H1 (cell line): ENCODE results near the gene TMEM150B. TPM values are rescaled to one million over a fixed set of nuclear protein-coding genes. Genes with fewer than 3 reads are reported as not detected.

ENCODE experiments used
- ASH2L ChIP-seq: fragments of 200-600, 300-600 bp; sonication (generic); IDR thresholded peaks from one replicate; pipeline ENCODE4 v1.7.1; 2017; ENCODE audit warnings: low read length
- CBX5 ChIP-seq: fragments of 300-800, 300-1000 bp; sonication (generic); IDR thresholded peaks from 2 replicates; pipeline ENCODE4 v1.7.1; 2016; ENCODE audit warnings: antibody characterized with exemption, low read length, low read depth
- CHD2 ChIP-seq: IDR thresholded peaks from 2 replicates; pipeline ENCODE4 v1.6.1; 2012; ENCODE audit warnings: low read length, improper control_type of control experiment
- HDAC2 ChIP-seq, 2 experiments: fragments of 300-600 bp in 1 of 2; sonication (generic) in 1 of 2; IDR thresholded peaks; 2 replicates each; pipeline ENCODE4 v1.6.1; 2011 to 2012; ENCODE audit warnings: low read depth in 2 of 2, low read length in 2 of 2, mild to moderate bottlenecking in 2 of 2, moderate library complexity in 2 of 2, borderline replicate concordance in 1 of 2, inconsistent platforms in 1 of 2
- JUN ChIP-seq: IDR thresholded peaks from 2 replicates; pipeline ENCODE4 v1.6.1; 2011; ENCODE audit warnings: low read depth, mild to moderate bottlenecking, improper control_type of control experiment, low read length
- polyA plus RNA-seq, 7 experiments: library from polyadenylated mRNA; depleted of rRNA in 3 of 7; stranded (reverse) in 5 of 7; unstranded in 2 of 7; fragments of >200 nt in 5 of 7; fragments of 200-250 nt in 2 of 7; gene quantifications; 1 replicate in 5 of 7; 2 replicates in 1 of 7; 4 replicates in 1 of 7; pipeline versions ENCODE4 v1.2.1 to v1.2.3, GENCODE V29; 2011 to 2013; ENCODE audit warnings: missing spikeins in 2 of 7, mixed read lengths in 2 of 7
- total RNA-seq: library from RNA; stranded (reverse); fragmentation: NEBNext Ultra II Directional; extraction: Animal tissue kit (Norgen Biotek cat#: 25700); gene quantifications from 2 replicates; pipeline ENCODE4 v1.2.1, GENCODE V29; 2021

Gene TMEM150B
- total and polyA plus RNA-seq, 2 of the 8 experiments (the other 6 are each of a cell fraction or from before 2014, with no cell fraction given) = 0.41 to 0.91 TPM

- TF ChIP-seq JUN = no peak
- TF ChIP-seq CHD2 = no peak
- no peak for TF ChIP-seq ASH2L
- TF ChIP-seq CBX5 = no peak
- no peak for TF ChIP-seq HDAC2 (IDR thresholded peaks at IDR 0.05; ENCODE audit: borderline replicate concordance in 1 of 2, low read depth in 2 of 2, low read length in 2 of 2)
- TF ChIP-seq, all 59 proteins: peak for 0
These were observed 22.8 kb downstream of the TMEM150B start (continued) for GRCh38 chr19:55302318-55302703.
